PC-9 (cell line): ENCODE results near the gene DLGAP1.

Experiments
- CTCF ChIP-seq: fragments of 200-600 bp; sonication (generic); conservative IDR thresholded peaks from 2 replicates; pipeline ENCODE4 v1.6.1; 2017; ENCODE audit warnings: mixed run types, antibody characterized with exemption, mild to moderate bottlenecking, moderate library complexity
- EZH2 ChIP-seq: fragments of 200-600 bp; sonication (generic); IDR thresholded peaks from 2 replicates; pipeline ENCODE4 v1.8.0; 2017; ENCODE audit warnings: antibody characterized with exemption, low read depth

- TF ChIP-seq CTCF = no peak
- no peak for TF ChIP-seq EZH2
Observed at GRCh38 chr18:3623769-3624545, 831.1 kb downstream of the DLGAP1 start.
